GM18861 (cell line): ENCODE data around the gene XYLB.
"Not testable (repeated sequence)": the region's sequence is repeated elsewhere in the genome, so short reads cannot be mapped to it uniquely, and the experiment has no call there.

Experiments used
- ATAC-seq: cut with Tn5 transposase; IDR thresholded peaks from one replicate; pipeline ENCODE4 v1.9.1; 2021; ENCODE audit not compliant: unreplicated experiment

The XYLB gene

GRCh38 chr3:38346587-38347410 lies at the start of gene XYLB:
Gene XYLB (plus strand): TSS chr3:38346785. CDS start chr3:38346869, 84 bp downstream.
- peak; percentile 98 for ATAC-seq

- not testable (repeated sequence) for ATAC-seq
Measured at GRCh38 chr3:38297053-38297452, 49.5 kb upstream of the XYLB start.

- no peak for ATAC-seq
Measured at GRCh38 chr3:38297537-38297936, 49.0 kb upstream of the XYLB start.

GRCh38 chr3:38297947-38298711 lies 48.5 kb upstream of the XYLB start:
- no peak for ATAC-seq

- ATAC-seq, result no peak
Measured at GRCh38 chr3:38306941-38307340, 39.6 kb upstream of the XYLB start.

- no peak for ATAC-seq
Measured at GRCh38 chr3:38307599-38307998, 39.0 kb upstream of the XYLB start.

GRCh38 chr3:38308456-38308855 lies 38.1 kb upstream of the XYLB start:
- ATAC-seq, result no peak

GRCh38 chr3:38311476-38311875 lies 35.1 kb upstream of the XYLB start:
- ATAC-seq, result no peak

- no peak for ATAC-seq
Measured at GRCh38 chr3:38311941-38312340, 34.6 kb upstream of the XYLB start.

GRCh38 chr3:38312356-38312755 lies 34.2 kb upstream of the XYLB start:
- ATAC-seq, result no peak

GRCh38 chr3:38313263-38313662 lies 33.3 kb upstream of the XYLB start:
- no peak for ATAC-seq

- ATAC-seq, result no peak
Measured at GRCh38 chr3:38313695-38314094, 32.9 kb upstream of the XYLB start.

- ATAC-seq, result no peak
Measured at GRCh38 chr3:38314112-38314763, 32.3 kb upstream of the XYLB start.

- ATAC-seq, result no peak
Measured at GRCh38 chr3:38314764-38315487, 31.7 kb upstream of the XYLB start.

GRCh38 chr3:38315488-38316230 lies 30.9 kb upstream of the XYLB start:
- ATAC-seq, result no peak

GRCh38 chr3:38316356-38317191 lies 30.0 kb upstream of the XYLB start:
- ATAC-seq, result no peak

GRCh38 chr3:38317192-38317759 lies 29.3 kb upstream of the XYLB start:
- no peak for ATAC-seq

GRCh38 chr3:38318766-38319671 lies 27.6 kb upstream of the XYLB start:
- ATAC-seq, result no peak
